AML-193 (cell line): ENCODE results near the gene CERS4.
"Not testable (repeated sequence)": the region's sequence is repeated elsewhere in the genome, so short reads cannot be mapped to it uniquely, and the experiment has no call there.

Experiments used
- DNase-seq, 2 experiments: peaks; one replicate each; lab custom pipeline; 2025; lab: John Stamatoyannopoulos, UW

CERS4 gene

GRCh38 chr19:8262431-8262830, 53.3 kb downstream of the CERS4 start:
- DNase-seq: no peak

GRCh38 chr19:8264248-8264647, 55.1 kb downstream of the CERS4 start:
- not testable (repeated sequence) for DNase-seq

- no peak for DNase-seq
Observed at GRCh38 chr19:8265872-8266271, 56.7 kb downstream of the CERS4 start.

GRCh38 chr19:8269724-8270123, 60.6 kb downstream of the CERS4 start:
- DNase-seq: no peak

- not testable (repeated sequence) for DNase-seq
Observed at GRCh38 chr19:8276508-8276907, 67.3 kb downstream of the CERS4 start.

GRCh38 chr19:8291337-8291736, 82.2 kb downstream of the CERS4 start:
- DNase-seq: not testable (repeated sequence)

- DNase-seq: no peak
Observed at GRCh38 chr19:8302357-8302691, 93.2 kb downstream of the CERS4 start.

- no peak for DNase-seq
Observed at GRCh38 chr19:8302734-8303133, 93.6 kb downstream of the CERS4 start.

- DNase-seq: no peak
Observed at GRCh38 chr19:8304841-8305621, 95.9 kb downstream of the CERS4 start.

- DNase-seq: no peak
Observed at GRCh38 chr19:8305798-8306197, 96.6 kb downstream of the CERS4 start.

GRCh38 chr19:8306235-8307054, 97.3 kb downstream of the CERS4 start:
- no peak for DNase-seq

GRCh38 chr19:8307400-8307964, 98.3 kb downstream of the CERS4 start:
- DNase-seq: no peak

- DNase-seq: peak; percentile 68 to 75
Observed at GRCh38 chr19:8307965-8308866, 99.0 kb downstream of the CERS4 start, which contains the start of gene CD320. Gene CD320, minus strand, starts transcription at chr19:8308358. Its CDS starts 68 bp downstream, at chr19:8308290.

GRCh38 chr19:8308891-8309291, 99.7 kb downstream of the CERS4 start:
- no peak for DNase-seq

GRCh38 chr19:8310342-8311055, 101.3 kb downstream of the CERS4 start:
- no peak for DNase-seq

GRCh38 chr19:8311461-8312260, 102.5 kb downstream of the CERS4 start:
- DNase-seq: no peak
